Measurements from ENCODE around the gene ANKZF1.
"Not testable (repeated sequence)": the region's sequence is repeated elsewhere in the genome, so short reads cannot be mapped to it uniquely, and the experiment has no call there.

ANKZF1 gene
- long read RNA-seq, donor 1, partial matches to known transcripts: 0 of 10 reads
- long read RNA-seq, donor 1, other reads (novel, unspliced or antisense): 0 of 10 reads
- long read RNA-seq, donor 2, partial matches to known transcripts: 21 of 24 reads
- long read RNA-seq, donor 2, other reads (novel, unspliced or antisense): 0 of 24 reads
- long read RNA-seq, donor 3, partial matches to known transcripts: 5 of 9 reads
- long read RNA-seq, donor 3, other reads (novel, unspliced or antisense): 0 of 9 reads
- long read RNA-seq, donor 4, transcript ANKZF1-220 (5 exons, 993 nt): major isoform, 6 of 32 reads
- long read RNA-seq, donor 4, partial matches to known transcripts: 23 of 32 reads
- long read RNA-seq, donor 4, other reads (novel, unspliced or antisense): 0 of 32 reads
- long read RNA-seq, donor 5, partial matches to known transcripts: 42 of 49 reads
- long read RNA-seq, donor 5, other reads (novel, unspliced or antisense): 0 of 49 reads
- long read RNA-seq, donor 6, partial matches to known transcripts: 0 of 5 reads
- long read RNA-seq, donor 6, other reads (novel, unspliced or antisense): 0 of 5 reads
- long read RNA-seq, donor 7, partial matches to known transcripts: 37 of 47 reads
- long read RNA-seq, donor 7, other reads (novel, unspliced or antisense): 0 of 47 reads
- long read RNA-seq, donor 8, partial matches to known transcripts: 24 of 32 reads
- long read RNA-seq, donor 8, other reads (novel, unspliced or antisense): 0 of 32 reads

DNA sequence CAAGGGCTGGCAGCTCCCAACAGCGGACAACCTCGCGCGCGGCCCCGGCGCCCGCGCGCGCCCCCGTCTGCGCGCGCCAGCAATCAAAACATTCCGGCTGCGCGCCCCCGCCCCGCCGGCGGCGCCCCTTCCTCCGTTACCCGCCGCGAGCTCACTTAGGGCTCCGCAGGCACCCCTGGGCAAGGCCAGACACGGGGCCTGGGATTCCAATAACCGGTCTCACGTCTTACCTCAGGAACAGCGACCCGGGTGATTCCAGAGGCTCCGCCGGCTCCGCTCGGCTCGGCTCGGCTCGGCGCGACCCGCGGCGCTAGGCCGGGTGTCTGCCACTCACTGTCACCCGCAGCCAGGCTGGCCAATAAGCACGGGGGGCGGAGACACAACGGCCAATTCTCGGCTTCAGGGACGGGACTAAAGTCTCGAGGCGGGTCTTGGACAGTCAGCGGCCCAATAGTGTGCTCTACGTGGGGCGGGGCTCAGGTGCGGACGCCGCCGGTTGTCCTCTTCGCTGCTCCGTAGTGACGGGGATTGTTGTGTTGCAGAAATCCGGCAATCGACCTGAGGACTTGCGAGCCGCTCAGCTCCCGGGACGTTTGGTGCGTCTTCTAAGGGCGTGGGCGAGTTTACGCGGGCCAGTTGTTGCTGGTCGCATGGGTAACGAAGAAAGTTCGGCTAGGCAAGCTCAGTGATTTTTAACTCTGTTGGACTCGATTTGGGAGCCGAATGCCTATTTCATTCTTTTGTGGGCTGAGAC, at the start of gene ANKZF1, which contains the start of gene ATG9A:
Gene ANKZF1 (plus strand): TSS at position 502 of the 754 bp plus-strand sequence. CDS start 452 bp downstream, outside the sequence.
Gene ATG9A (minus strand): TSS at position 332 of the 754 bp plus-strand sequence. CDS start 1,612 bp downstream, outside the sequence.
- DNase-seq: peak; percentile 99

DNA sequence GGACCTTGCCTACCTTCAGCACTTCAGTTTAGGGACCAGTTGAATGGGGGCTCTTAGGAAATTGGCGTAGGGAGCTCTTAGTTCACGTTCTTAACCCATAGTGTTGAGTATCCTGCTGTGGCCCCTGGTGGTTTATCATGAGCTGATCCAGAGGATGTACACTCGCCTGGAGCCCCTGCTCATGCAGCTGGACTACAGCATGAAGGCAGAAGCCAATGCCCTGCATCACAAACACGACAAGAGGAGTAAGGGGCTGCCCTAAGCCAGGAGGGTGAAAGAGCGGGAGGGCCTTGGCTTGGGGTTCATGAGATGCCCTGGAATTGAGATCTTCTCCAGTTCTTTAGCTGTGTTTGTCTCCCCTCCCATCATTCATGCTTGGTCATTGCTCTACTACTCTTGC, 48.6 kb upstream of the ANKZF1 start:
- DNase-seq: no peak

DNA sequence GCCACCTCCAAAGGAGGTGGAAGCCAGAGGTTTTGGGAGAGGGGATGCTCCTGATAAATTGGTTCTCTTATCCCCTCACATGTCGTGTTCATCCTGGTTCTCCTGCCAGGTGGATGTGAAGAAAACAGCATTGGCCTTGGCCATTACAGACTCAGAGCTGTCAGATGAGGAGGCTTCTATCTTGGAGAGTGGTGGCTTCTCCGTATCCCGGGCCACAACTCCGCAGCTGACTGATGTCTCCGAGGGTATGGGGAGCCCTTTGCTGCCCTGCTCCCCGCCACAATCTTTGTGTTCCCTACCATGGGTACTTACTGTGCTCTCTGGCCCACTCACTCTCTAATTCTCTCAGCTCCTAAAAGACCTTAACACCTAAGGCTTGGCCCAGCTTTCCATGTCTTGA, 48.1 kb upstream of the ANKZF1 start:
- DNase-seq: no peak

- DNase-seq: no peak
Measured at GRCh38 chr2:219182331-219183150, 47.1 kb upstream of the ANKZF1 start.

DNA sequence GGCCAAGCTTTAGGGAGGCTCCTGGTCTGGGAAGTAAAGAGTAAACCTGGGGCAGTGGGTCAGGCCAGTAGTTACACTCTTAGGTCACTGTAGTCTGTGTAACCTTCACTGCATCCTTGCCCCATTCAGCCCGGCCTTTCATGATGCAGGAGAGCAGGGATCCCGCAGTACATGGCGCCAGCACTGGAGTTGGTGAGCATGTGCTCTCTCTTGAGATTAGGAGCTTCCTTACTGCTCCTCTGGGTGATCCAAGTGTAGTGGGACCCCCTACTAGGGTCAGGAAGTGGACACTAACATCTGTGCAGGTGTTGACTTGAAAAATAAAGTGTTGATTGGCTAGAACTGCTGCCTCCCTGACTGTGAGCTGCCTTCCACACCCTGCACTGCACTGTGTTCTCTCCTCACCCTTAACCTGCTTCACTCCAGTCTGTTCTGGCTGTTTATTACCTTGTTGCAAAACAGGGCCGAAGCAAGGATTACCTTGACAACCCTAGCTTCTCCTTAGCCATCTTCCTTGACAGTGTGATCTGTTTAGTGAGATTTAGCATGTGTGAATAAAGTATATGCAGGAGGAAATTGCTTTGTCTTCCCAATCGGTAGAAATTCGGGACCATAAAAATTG, 46.3 kb upstream of the ANKZF1 start:
- no peak for DNase-seq

DNA sequence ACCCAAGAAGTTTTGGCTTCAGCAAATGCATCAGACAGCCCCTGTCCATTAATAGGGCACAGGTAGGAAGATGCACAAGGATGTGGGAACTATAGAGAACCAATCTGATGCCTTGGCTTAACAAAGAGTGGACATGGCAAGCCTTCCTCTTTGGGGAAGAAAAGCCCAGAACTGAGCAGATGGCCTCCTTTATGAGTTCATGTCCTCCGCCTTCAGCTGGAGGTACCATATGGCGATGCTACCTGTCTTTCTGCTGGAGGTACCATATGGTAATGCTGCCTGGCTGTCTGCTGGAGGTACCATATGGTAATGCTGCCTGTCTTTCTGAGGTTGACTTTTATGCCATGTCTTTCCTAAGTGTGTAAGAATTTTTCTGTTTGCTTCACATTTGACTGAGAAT, 45.5 kb upstream of the ANKZF1 start:
- no peak for DNase-seq

- DNase-seq: no peak
Measured at GRCh38 chr2:219186754-219187456, 42.7 kb upstream of the ANKZF1 start.

- no peak for DNase-seq
Measured at GRCh38 chr2:219197388-219197787, 32.2 kb upstream of the ANKZF1 start.

DNA sequence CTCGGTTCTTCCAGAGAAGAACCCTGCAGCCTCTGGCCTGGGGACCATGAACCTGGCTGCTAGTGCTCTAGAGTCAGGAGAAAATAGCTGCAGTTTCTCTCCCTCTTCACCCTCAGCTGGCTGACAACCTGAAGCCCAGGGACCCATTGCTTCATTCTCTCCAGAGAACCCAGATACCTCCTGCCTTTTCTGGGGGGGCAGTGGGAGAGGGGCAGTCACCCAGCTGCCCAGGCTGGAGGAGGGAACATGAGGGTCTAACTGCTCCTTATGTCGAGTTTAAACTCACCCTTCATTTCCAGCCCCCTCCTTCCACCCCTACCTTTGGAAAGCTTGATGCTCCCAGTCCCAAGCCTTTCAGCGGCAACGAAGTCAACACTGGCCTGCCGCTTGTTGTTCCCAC, 30.6 kb upstream of the ANKZF1 start:
- no peak for DNase-seq

- DNase-seq: no peak
Measured at GRCh38 chr2:219199470-219200211, 30.0 kb upstream of the ANKZF1 start.

DNA sequence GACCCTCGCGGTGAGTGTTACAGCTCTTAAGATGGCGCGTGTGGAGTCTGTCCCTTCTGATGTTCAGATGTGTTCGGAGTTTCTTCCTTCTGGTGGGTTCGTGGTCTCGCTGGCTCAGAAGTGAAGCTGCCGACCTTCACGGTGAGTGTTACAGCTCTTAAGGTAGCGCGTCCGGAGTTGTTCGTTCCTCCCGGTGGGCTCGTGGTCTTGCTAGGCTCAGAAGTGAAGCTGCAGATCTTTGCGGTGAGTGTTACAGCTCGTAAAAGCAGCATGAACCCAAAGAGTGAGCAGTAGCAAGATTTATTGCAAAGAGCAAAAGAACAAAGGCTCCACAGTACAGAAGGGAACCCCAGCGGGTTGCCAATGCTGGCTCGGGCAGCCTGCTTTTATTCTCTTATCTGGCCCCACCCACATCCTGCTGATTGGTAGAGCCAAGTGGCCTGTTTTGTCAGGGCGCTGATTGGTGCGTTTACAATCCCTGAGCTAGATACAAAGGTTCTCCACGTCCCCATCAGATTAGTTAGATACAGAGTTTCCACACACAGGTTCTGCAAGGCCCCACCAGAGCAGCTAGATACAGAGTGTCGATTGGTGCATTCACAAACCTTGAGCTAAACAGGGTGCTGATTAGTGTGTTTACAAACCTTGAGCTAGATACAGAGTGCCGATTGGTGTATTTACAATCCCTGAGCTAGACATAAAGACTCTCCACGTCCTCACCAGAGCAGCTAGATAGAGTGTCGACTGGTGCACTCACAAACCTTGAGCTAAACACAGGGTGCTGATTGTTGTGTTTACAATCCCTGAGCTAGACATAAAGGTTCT, 28.9 kb upstream of the ANKZF1 start:
- DNase-seq: not testable (repeated sequence)

DNA sequence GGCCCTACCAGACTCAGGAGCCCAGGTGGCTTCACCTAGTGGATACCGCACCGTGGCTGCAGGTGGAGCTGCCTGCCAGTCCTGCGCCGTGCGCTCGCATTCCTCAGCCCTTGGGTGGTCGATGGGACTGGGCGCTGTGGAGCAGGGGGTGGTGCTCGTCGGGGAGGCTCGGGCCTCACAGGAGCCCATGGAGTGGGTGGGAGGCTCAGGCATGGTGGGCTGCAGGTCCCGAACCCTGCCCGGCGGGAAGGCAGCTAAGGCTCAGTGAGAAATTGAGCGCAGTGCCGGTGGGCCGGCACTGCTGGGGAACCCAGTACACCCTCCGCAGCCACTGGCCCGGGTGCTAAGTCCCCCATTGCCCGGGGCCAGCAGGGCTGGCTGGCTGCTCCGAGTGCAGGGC, 28.3 kb upstream of the ANKZF1 start:
- not testable (repeated sequence) for DNase-seq

DNA sequence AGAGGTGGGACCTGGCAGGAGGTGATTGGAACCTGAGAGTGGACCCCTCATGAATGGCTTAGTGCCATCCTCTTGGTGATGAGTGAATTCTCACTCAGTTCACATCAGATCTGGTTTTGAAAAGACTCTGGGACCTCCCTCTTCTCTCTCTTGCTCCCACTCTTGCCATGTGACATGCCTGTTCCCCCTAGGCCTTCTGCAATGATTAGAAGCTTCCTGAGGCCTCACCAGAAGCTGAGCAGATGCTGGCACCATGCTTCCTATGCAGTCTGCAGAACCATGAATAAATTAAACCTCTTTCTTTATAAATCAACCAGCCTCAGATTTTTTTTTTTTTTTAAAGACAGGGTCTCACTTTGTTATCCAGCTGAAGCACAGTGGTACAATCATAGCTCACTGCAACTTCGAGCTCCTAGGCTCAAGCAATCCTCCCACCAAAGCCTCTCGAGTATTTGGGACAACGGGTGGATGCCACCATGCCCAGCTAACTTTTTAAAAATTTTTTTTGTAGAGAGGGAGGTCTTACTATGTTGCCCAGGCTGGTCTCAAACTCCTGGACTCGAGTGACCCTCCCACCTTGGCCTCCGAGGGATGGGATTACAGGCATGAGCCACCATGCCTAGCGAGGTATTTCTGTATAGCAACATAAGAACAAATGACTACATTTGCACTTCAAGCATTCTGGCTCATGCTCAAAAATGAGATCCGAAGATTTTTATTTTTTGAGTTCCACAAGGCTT, 25.0 kb upstream of the ANKZF1 start:
- DNase-seq: no peak

DNA sequence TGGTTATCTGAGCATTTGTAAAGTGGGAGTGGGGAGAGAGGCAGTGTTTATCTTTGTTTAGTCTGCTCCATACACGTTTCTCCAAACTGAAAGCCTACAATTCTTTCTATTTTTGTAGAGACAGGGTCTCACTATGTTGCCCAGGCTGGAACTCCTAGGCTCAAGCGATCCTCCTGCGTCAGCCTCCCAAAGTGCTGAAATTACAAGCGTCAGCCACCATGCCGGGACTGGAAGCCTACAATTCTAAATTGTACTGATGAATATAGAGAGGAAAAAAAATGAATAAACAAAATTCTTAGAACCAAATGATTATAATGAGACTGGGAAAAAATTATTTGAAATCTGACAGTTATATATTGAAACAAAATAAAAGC, 24.5 kb upstream of the ANKZF1 start:
- no peak for DNase-seq

DNA sequence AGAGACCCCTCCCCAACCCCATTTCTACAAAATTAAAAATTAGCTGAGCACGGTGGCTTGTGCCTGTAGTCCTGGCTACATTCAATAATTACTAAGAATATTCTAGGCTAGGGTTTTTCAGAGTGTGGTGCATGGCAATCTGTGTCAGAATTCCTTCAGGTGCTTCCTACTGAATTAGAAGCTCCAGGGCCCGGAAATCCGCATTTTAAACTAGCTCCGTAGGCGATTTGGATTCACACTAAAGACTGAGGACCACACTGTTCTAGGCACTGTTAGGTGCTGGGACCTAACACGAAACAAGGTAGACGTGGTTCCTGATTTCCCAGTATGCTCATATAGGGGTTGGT, 23.7 kb upstream of the ANKZF1 start:
- DNase-seq: no peak

GRCh38 chr2:219206328-219207133, 23.1 kb upstream of the ANKZF1 start, which contains the start of gene ZFAND2B:
Gene ZFAND2B (plus strand): TSS chr2:219206782. CDS start chr2:219206988, 206 bp downstream.
- peak; percentile 96 for DNase-seq

- DNase-seq: no peak
Measured at GRCh38 chr2:219207134-219207883, 22.3 kb upstream of the ANKZF1 start.

Measured in right kidney (tissue), 9 donors.